Naive thymus-derived CD4-positive, alpha-beta T cell (primary cell): ENCODE results near the gene SLC10A6. TPM values are rescaled to one million over a fixed set of nuclear protein-coding genes. Genes with fewer than 3 reads are reported as not detected.
"Not testable (repeated sequence)": the region's sequence is repeated elsewhere in the genome, so short reads cannot be mapped to it uniquely, and the experiment has no call there.

Source experiments
- ATAC-seq: fragments of 150-1000 bp; cut with Tn5 transposase; 2 replicates; pipeline ENCODE4 v1.10.0; 2021; ENCODE audit warnings: mild to moderate bottlenecking, moderate library complexity
- CTCF ChIA-PET: fragments of 350-600 bp; sonication (Branson Sonifier 250); formaldehyde crosslinking; loops from one replicate; lab custom pipeline; 2021; ENCODE audit warnings: antibody characterized with exemption; lab: Charles Lee
- POLR2A ChIA-PET: fragments of 350-600 bp; sonication (Branson Sonifier 250); formaldehyde crosslinking; loops from one replicate; lab custom pipeline; 2021; ENCODE audit warnings: antibody characterized with exemption, inconsistent platforms; lab: Charles Lee
- DNase-seq, 9 donors: peaks; one replicate each; pipeline versions ENCODE4 v3.0.0 to v3.0.0-alpha.2; 2020 to 2022; ENCODE audit warnings: mixed read lengths in 1 of 9
- H3K27ac ChIP-seq: one replicate; pipeline ENCODE4 v1.7.0; 2013; ENCODE audit warnings: mild to moderate bottlenecking, low read depth, low read length, moderate library complexity
- H3K27me3 ChIP-seq, 2 donors: one replicate each; pipeline ENCODE4 v1.7.0; 2013; ENCODE audit warnings: low read length in 2 of 2, mild to moderate bottlenecking in 2 of 2, moderate library complexity in 2 of 2; ENCODE audit not compliant: control insufficient read depth in 2 of 2, insufficient read depth in 2 of 2
- H3K36me3 ChIP-seq, 3 experiments: 1 replicate in 2 of 3; 2 replicates in 1 of 3; pipeline ENCODE4 v1.7.0; 2013; ENCODE audit warnings: low read length in 3 of 3, mild to moderate bottlenecking in 3 of 3, moderate library complexity in 1 of 3; ENCODE audit not compliant: insufficient read depth in 3 of 3, control insufficient read depth in 2 of 3
- H3K4me1 ChIP-seq, 2 donors: one replicate each; pipeline ENCODE4 v1.7.0; 2013; ENCODE audit warnings: low read length in 2 of 2, mild to moderate bottlenecking in 2 of 2, moderate library complexity in 1 of 2; ENCODE audit not compliant: control insufficient read depth in 2 of 2, insufficient read depth in 2 of 2
- H3K4me3 ChIP-seq: 2 replicates; pipeline ENCODE4 v1.7.0; 2013; ENCODE audit warnings: mild to moderate bottlenecking, low read length
- H3K9me3 ChIP-seq, 3 experiments: 1 replicate in 2 of 3; 2 replicates in 1 of 3; pipeline ENCODE4 v1.7.0; 2013; ENCODE audit warnings: low read length in 3 of 3; ENCODE audit not compliant: control insufficient read depth in 2 of 3
- H3K27ac Mint-ChIP-seq, 9 donors: one replicate each; pipeline ENCODE4 v1.8.0; 2020 to 2022; ENCODE audit warnings: mixed read lengths in 9 of 9, mild to moderate bottlenecking in 8 of 9, moderate library complexity in 5 of 9, inconsistent platforms in 2 of 9
- H3K27me3 Mint-ChIP-seq, 5 donors: one replicate each; pipeline ENCODE4 v1.8.0; 2021 to 2022; ENCODE audit warnings: mixed read lengths in 5 of 5, mild to moderate bottlenecking in 1 of 5
- H3K36me3 Mint-ChIP-seq, 5 donors: one replicate each; pipeline ENCODE4 v1.8.0; 2020 to 2022; ENCODE audit warnings: mixed read lengths in 5 of 5, mild to moderate bottlenecking in 3 of 5, inconsistent platforms in 1 of 5
- H3K4me1 Mint-ChIP-seq, 7 donors: one replicate each; pipeline ENCODE4 v1.8.0; 2020 to 2022; ENCODE audit warnings: mixed read lengths in 7 of 7, mild to moderate bottlenecking in 3 of 7, inconsistent platforms in 1 of 7
- H3K4me3 Mint-ChIP-seq, 10 donors: one replicate each; pipeline ENCODE4 v1.8.0; 2020 to 2022; ENCODE audit warnings: mild to moderate bottlenecking in 10 of 10, mixed read lengths in 10 of 10, moderate library complexity in 6 of 10, inconsistent platforms in 2 of 10
- H3K9me3 Mint-ChIP-seq, 11 donors: one replicate each; pipeline ENCODE4 v1.8.0; 2020 to 2022; ENCODE audit warnings: mixed read lengths in 11 of 11, mild to moderate bottlenecking in 4 of 11, inconsistent platforms in 1 of 11, moderate library complexity in 1 of 11
- intact Hi-C, 2 donors: fragments of 100-400 bp; cut with micrococcal nuclease; formaldehyde crosslinking; loops; one replicate each; pipeline ENCODE4 v1.15.1; 2023
- polyA plus RNA-seq, 2 donors: library from polyadenylated mRNA; unstranded; fragments of 300-500 nt; fragmentation: Illumina TruSeq; gene quantifications; one replicate each; pipeline ENCODE4 v1.2.3, GENCODE V29; 2021
- total RNA-seq, 6 experiments: library from RNA in 5 of 6; stranded (reverse) in 5 of 6; gene quantifications; 1 replicate in 5 of 6; 2 replicates in 1 of 6; pipeline ENCODE4 v1.2.3 and lab custom pipeline; 2021 to 2026

SLC10A6 gene
- total and polyA plus RNA-seq, 7 experiments from 2014 or later, result 0.24 TPM; not detected in 6

- CTCF ChIA-PET, H3K27ac Mint-ChIP-seq: not testable (repeated sequence)
Observed at GRCh38 chr4:86875436-86875835, 26.3 kb upstream of the SLC10A6 start.

GRCh38 chr4:86872135-86872534 lies 23.0 kb upstream of the SLC10A6 start:
- no peak overlapping the region for H3K4me3 ChIP-seq
- H3K36me3 Mint-ChIP-seq, result no peaks in the 10 kb centered on the region
- no peaks in the 10 kb centered on the region for H3K36me3 ChIP-seq
- peaks cover 0 to 4% (median 0%) of the 10 kb centered on the region in 5 donors for H3K27me3 Mint-ChIP-seq
- intact Hi-C loops, result no loop called here
- ATAC-seq (no peak), DNase-seq (no peak)
- no peaks in the 10 kb centered on the region for H3K4me1 Mint-ChIP-seq
- ChIA-PET POLR2A (no interaction called here), CTCF (interaction anchor here (0.7 kb wide), 1 partner anchor 29 kb away, joined by 5 read pairs; no protein-coding TSS in a partner anchor)
- H3K4me3 Mint-ChIP-seq, result no peak overlapping the region
- no peak overlapping the region for H3K27ac Mint-ChIP-seq
- no peaks in the 10 kb centered on the region for H3K9me3 ChIP-seq
- no peaks in the 10 kb centered on the region for H3K27me3 ChIP-seq
- H3K27ac ChIP-seq, result no peak overlapping the region
- peaks cover 0 to 4% (median 0%) of the 10 kb centered on the region in 11 donors for H3K9me3 Mint-ChIP-seq
- no peaks in the 10 kb centered on the region for H3K4me1 ChIP-seq

More at GRCh38 chr4:86875436-86875835, 26.3 kb upstream of the SLC10A6 start:
- ATAC-seq, DNase-seq, H3K36me3 Mint-ChIP-seq, H3K4me3 ChIP-seq, H3K36me3 ChIP-seq, H3K27me3 Mint-ChIP-seq, POLR2A ChIA-PET, intact Hi-C loops, H3K27ac ChIP-seq, H3K4me3 Mint-ChIP-seq, H3K9me3 ChIP-seq, H3K4me1 ChIP-seq, H3K4me1 Mint-ChIP-seq, H3K27me3 ChIP-seq: not testable (repeated sequence)
- peaks cover 0 to 30% (median 10%) of the 10 kb centered on the region in 11 donors for H3K9me3 Mint-ChIP-seq

DNA sequence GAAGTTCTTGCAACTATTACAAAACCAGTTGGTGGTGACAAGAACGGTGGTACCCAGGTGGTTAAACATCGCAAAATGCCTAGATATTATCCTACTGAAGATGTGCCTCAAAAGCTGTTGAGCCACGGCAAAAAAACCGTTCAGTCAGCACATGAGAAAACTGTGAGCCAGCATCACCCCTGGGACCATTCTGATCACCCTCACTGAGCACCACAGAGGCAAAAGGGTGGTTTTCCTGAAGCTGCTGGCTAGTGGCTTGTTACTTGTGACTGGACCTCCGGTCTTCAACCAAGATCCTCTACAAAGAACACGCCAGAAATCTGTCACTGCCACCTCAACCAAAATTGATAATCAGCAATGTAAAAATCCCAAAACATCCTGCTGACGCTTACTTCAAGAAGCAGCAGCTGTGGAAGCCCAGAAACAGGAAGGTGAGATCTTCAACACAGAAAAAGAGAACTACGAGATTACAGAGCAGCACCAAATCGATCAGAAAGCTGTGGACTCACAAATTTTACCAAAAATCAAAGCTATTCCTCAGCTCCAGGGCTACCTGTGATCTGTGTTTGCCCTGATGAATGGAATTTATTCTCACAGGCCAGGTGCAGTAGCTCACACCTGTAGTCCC lies 21.4 kb upstream of the SLC10A6 start:
- intact Hi-C loops, result no loop called here
- ChIA-PET CTCF (no interaction called here), POLR2A (no interaction called here)
- H3K27me3 ChIP-seq, result no peaks in the 10 kb centered on the region
- H3K9me3 ChIP-seq, result no peaks in the 10 kb centered on the region
- peaks cover 0 to 4% (median 0%) of the 10 kb centered on the region in 5 donors for H3K27me3 Mint-ChIP-seq
- H3K27ac Mint-ChIP-seq, result no peak overlapping the region
- ATAC-seq, result no peak
- no peak overlapping the region for H3K4me3 ChIP-seq
- H3K36me3 Mint-ChIP-seq, result no peaks in the 10 kb centered on the region
- no peak for DNase-seq
- peaks cover 0 to 4% (median 0%) of the 10 kb centered on the region in 11 donors for H3K9me3 Mint-ChIP-seq
- no peaks in the 10 kb centered on the region for H3K4me1 ChIP-seq
- no peaks in the 10 kb centered on the region for H3K36me3 ChIP-seq
- H3K4me3 Mint-ChIP-seq, result no peak overlapping the region
- no peak overlapping the region for H3K27ac ChIP-seq
- H3K4me1 Mint-ChIP-seq, result no peaks in the 10 kb centered on the region

- H3K27ac Mint-ChIP-seq, result no peak overlapping the region
- peaks cover 0 to 3% (median 0%) of the 10 kb centered on the region in 5 donors for H3K36me3 Mint-ChIP-seq
- peaks cover 0 to 4% (median 0%) of the 10 kb centered on the region in 5 donors for H3K27me3 Mint-ChIP-seq
- peaks cover 0 to 2% (median 0%) of the 10 kb centered on the region in 7 donors for H3K4me1 Mint-ChIP-seq
- no peak for DNase-seq
- Histone ChIP-seq H3K9me3 (no peaks in the 10 kb centered on the region), H3K4me3 (no peak overlapping the region), H3K27ac (no peak overlapping the region), H3K4me1 (no peaks in the 10 kb centered on the region), H3K36me3 (no peaks in the 10 kb centered on the region), H3K27me3 (no peaks in the 10 kb centered on the region)
- H3K9me3 Mint-ChIP-seq, result peaks cover 0 to 8% (median 0%) of the 10 kb centered on the region in 11 donors
- no peak for ATAC-seq
- intact Hi-C loops, result no loop called here
- POLR2A ChIA-PET, result no interaction called here
- CTCF ChIA-PET, result no interaction called here
- H3K4me3 Mint-ChIP-seq, result no peak overlapping the region
Observed at GRCh38 chr4:86857341-86858052, 8.3 kb upstream of the SLC10A6 start.

DNA sequence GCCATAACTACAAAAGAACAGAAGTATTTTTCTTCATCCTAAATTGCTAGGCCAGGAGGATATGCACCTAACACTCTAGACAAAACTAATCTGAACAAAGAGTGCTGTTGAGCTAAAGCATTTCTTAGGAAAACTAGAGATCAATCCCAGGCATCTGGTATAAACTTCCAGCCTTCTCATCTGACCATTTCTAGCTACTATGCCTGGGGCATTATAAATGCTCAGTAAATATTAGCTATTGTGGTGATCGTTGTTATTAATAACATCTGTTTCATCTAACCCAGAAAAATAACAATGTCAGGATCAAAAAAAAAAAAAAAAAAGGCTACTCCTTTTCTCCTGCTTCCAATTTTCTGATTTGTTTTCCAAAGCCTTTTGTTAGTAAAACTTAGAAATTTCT lies 7.7 kb upstream of the SLC10A6 start:
- ATAC-seq, result no peak

GRCh38 chr4:86855572-86855971 lies 6.4 kb upstream of the SLC10A6 start:
- CTCF ChIA-PET, result no interaction called here
- no peak overlapping the region for H3K27ac ChIP-seq
- H3K9me3 Mint-ChIP-seq, result no peaks in the 10 kb centered on the region
- H3K4me1 Mint-ChIP-seq, result peaks cover 0 to 2% (median 0%) of the 10 kb centered on the region in 7 donors
- POLR2A ChIA-PET, result no interaction called here
- H3K36me3 Mint-ChIP-seq, result peaks cover 0 to 3% (median 0%) of the 10 kb centered on the region in 5 donors
- no peak for ATAC-seq
- no peak overlapping the region for H3K4me3 Mint-ChIP-seq
- intact Hi-C loops, result no loop called here
- no peaks in the 10 kb centered on the region for H3K9me3 ChIP-seq
- H3K27ac Mint-ChIP-seq, result no peak overlapping the region
- no peaks in the 10 kb centered on the region for H3K27me3 ChIP-seq
- H3K4me3 ChIP-seq, result no peak overlapping the region
- no peaks in the 10 kb centered on the region for H3K4me1 ChIP-seq
- peaks cover 0 to 4% (median 0%) of the 10 kb centered on the region in 5 donors for H3K27me3 Mint-ChIP-seq
- no peak for DNase-seq
- H3K36me3 ChIP-seq, result no peaks in the 10 kb centered on the region

More for the DNA sequence above, 7.7 kb upstream of the SLC10A6 start:
- Histone ChIP-seq H3K27me3 (no peaks in the 10 kb centered on the region), H3K4me1 (no peaks in the 10 kb centered on the region), H3K27ac (no peak overlapping the region), H3K36me3 (no peaks in the 10 kb centered on the region), H3K4me3 (no peak overlapping the region), H3K9me3 (no peaks in the 10 kb centered on the region)
- Mint-ChIP-seq H3K4me3 (no peak overlapping the region), H3K27ac (no peak overlapping the region), H3K9me3 (peaks cover 0 to 8% (median 0%) of the 10 kb centered on the region in 11 donors), H3K36me3 (peaks cover 0 to 3% (median 0%) of the 10 kb centered on the region in 5 donors), H3K27me3 (peaks cover 0 to 4% (median 0%) of the 10 kb centered on the region in 5 donors), H3K4me1 (peaks cover 0 to 2% (median 0%) of the 10 kb centered on the region in 7 donors)
- ChIA-PET CTCF (no interaction called here), POLR2A (no interaction called here)
- intact Hi-C loops, result no loop called here
- DNase-seq, result no peak
